NB4 (cell line): ENCODE results near the gene NKX2-4.

Experiments
- DNase-seq: peaks from one replicate; pipeline ENCODE4 v3.0.0; 2010; ENCODE audit warnings: low read depth
- H3K4me3 ChIP-seq: one replicate; pipeline ENCODE4 v1.5.1; 2011; ENCODE audit warnings: mild to moderate bottlenecking, low read depth, low read length, moderate library complexity
- MYC ChIP-seq: IDR thresholded peaks from 2 replicates; pipeline ENCODE4 v1.6.1; 2011; ENCODE audit warnings: low read depth, low read length
- POLR2A ChIP-seq: IDR thresholded peaks from 2 replicates; pipeline ENCODE4 v1.6.1; 2011; ENCODE audit warnings: mild to moderate bottlenecking; ENCODE audit not compliant: insufficient read length; ENCODE audit errors: extremely low read depth
- TF ChIP-seq, protein P1 (sequence below): IDR thresholded peaks from one replicate; pipeline ENCODE4 v1.5.1; 2012; ENCODE audit warnings: low read depth, low read length
- TF ChIP-seq, protein P2 (sequence below): IDR thresholded peaks from 2 replicates; pipeline ENCODE4 v1.6.1; 2011; ENCODE audit warnings: low read depth, low read length

The NKX2-4 gene

DNA sequence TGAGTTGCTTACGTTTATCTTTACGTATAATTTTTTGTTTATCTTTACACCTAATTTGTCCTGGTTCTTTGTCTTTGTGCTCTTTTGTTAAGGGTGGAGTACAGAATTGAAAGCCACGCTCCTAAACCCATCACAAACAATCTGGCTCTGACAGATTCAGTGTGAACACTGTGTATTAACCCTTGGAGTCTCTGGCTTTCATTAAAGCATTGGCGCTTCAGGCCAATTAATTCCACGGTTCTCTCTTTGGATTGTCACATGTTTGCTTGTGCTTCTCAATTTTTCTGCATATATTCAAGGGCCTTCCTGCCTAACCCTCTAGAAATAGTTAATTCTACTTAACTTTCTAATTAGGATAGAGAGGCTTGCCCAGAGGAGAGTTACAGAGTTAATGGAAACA, 38.6 kb downstream of the NKX2-4 start:
- DNase-seq, result no peak
- H3K4me3 ChIP-seq, result no peak overlapping the region
- TF ChIP-seq POLR2A (no peak), MYC (no peak)
- TF ChIP-seq, protein P1, sequence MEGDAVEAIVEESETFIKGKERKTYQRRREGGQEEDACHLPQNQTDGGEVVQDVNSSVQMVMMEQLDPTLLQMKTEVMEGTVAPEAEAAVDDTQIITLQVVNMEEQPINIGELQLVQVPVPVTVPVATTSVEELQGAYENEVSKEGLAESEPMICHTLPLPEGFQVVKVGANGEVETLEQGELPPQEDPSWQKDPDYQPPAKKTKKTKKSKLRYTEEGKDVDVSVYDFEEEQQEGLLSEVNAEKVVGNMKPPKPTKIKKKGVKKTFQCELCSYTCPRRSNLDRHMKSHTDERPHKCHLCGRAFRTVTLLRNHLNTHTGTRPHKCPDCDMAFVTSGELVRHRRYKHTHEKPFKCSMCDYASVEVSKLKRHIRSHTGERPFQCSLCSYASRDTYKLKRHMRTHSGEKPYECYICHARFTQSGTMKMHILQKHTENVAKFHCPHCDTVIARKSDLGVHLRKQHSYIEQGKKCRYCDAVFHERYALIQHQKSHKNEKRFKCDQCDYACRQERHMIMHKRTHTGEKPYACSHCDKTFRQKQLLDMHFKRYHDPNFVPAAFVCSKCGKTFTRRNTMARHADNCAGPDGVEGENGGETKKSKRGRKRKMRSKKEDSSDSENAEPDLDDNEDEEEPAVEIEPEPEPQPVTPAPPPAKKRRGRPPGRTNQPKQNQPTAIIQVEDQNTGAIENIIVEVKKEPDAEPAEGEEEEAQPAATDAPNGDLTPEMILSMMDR, result no peak
- TF ChIP-seq, protein P2, sequence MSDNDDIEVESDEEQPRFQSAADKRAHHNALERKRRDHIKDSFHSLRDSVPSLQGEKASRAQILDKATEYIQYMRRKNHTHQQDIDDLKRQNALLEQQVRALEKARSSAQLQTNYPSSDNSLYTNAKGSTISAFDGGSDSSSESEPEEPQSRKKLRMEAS, result no peak

DNA sequence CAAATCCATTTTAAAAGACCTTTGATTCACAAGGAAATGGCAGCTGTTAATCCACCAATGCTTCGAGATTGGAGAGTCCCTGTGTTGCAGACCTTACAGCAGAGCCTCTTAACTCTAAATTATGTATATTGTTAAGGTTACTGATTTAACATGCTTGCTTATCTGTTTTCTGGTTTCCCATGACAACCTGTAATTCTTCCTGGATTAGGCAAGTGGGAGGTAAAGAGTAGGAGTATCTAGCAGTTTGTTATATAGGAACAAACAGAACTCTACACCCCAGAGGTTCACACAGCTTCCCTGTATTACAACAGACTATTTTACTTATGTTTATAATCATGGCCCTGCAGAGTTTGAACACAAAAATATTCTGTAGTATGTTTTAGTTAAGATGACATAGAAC, 39.5 kb downstream of the NKX2-4 start:
- no peak overlapping the region for H3K4me3 ChIP-seq
- no peak for DNase-seq
- TF ChIP-seq POLR2A, result no peak
- TF ChIP-seq, protein P1, result no peak
- TF ChIP-seq, protein P2, result no peak
- no peak for TF ChIP-seq MYC

DNA sequence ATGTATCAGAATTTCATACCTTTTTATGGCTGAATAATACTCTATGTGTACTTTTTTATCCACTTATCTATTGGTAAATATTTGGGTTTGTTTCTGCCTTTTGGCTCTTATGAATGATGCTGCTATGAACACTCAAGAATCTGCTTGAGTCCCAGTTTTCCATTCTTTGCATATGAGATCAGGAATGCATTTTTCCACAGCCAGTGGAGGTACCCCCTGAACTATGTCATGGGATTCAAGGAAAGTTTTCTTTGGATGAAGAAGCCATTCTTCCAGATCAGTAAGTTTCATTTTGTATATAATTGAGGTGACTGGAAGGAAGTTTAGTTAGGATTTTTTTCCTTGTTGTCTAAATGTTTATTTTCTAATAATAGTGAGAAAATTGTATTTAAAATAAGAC, 40.9 kb downstream of the NKX2-4 start:
- no peak overlapping the region for H3K4me3 ChIP-seq
- no peak for TF ChIP-seq POLR2A
- TF ChIP-seq, protein P1, result no peak
- TF ChIP-seq, protein P2, result no peak
- no peak for TF ChIP-seq MYC
- DNase-seq, result no peak

DNA sequence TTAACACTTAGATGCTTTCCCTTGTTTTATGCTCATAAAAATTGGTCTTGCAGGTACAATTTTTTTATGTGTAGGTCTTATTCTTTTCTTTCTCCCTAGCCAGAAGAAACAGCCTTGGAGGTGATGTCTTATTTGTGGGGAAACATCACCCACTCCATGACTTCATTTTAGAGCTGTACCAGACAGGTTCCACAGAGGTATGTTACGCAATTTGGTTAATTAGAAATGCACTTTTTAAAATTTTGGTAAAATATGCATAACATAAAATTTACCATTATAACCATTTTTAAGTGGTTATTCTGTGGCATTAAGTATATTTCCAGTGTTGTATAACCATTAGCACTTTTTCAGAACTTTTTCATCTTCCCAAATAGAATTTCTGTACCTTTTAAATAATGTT, 41.3 kb downstream of the NKX2-4 start:
- no peak for DNase-seq
- no peak for TF ChIP-seq POLR2A
- TF ChIP-seq, protein P2, result no peak
- no peak for TF ChIP-seq MYC
- TF ChIP-seq, protein P1, result no peak
- no peak overlapping the region for H3K4me3 ChIP-seq

DNA sequence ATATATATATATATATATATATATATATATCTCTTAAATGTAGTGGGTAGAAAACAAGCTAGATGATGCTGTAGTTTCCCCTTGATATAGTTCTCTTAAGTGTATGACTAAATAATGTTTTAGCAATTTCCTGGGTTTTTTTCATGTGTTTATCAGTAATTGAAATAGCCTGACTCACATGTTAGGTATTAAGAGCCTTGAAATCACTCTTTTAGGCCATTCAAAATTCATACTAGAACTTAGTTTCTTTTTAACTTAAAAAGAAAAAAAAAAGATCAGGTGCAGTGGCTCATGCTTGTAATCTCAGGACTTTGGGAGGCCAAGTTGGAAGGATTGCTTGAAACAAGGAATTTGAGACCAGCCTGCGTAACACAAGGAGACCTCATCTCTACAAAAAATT, 44.1 kb downstream of the NKX2-4 start:
- DNase-seq, result no peak
- TF ChIP-seq, protein P1, result no peak
- TF ChIP-seq POLR2A, result no peak
- H3K4me3 ChIP-seq, result no peak overlapping the region

DNA sequence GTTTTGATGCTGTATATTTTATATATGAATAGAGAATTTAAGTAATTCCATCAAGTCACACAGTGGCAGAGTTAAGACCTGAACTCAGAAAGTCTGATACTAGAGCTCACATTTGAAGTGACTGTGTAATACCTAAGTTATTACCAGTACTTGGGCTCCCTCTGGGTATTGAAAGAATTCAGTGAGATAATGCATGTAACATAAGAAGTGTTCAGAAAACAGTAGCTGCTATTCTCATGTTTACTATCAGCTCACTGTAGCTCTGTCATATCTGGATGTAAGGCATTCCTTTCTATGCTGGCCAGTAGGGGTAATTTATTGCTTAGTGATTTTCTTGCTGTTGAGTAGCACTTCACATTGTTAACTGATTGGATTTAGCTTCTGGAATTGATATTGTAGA, 44.6 kb downstream of the NKX2-4 start:
- TF ChIP-seq, protein P2, result no peak
- TF ChIP-seq, protein P1, result no peak
- TF ChIP-seq POLR2A, result no peak
- TF ChIP-seq MYC, result no peak
- no peak overlapping the region for H3K4me3 ChIP-seq
- DNase-seq, result no peak
